ENCODE results near the gene NPR1. TPM values are rescaled to one million over a fixed set of nuclear protein-coding genes. Genes with fewer than 3 reads are reported as not detected.
"Not testable (repeated sequence)": the region's sequence is repeated elsewhere in the genome, so short reads cannot be mapped to it uniquely, and the experiment has no call there.

Gene NPR1
- total RNA-seq, 1 donor from 2014 or later, result 0.19 TPM

DNA sequence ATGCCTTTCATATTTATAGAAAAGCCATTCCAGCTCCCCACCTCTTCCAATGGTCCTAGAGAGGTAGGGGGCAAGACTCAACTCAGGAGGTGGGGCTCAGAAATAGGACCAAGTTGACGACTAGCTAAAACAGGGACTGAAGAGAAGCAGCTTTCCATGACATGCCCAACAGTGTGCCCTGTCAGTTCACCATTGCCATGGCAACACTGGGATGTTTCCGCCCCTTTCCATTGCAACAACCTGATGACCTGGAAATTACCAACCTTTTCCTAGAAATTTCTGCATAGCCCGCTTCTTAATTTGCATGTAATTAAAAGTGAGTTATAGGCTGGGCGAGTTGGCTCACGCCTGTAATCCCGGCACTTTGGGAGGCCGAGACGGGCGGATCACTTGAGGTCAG lies 27.0 kb downstream of the NPR1 start:
- Histone ChIP-seq H2AFZ (replicated peaks) (no peak overlapping the region), H3K4me1 (no peaks in the 10 kb centered on the region), H3K9ac (no peak overlapping the region), H3K4me3 (no peak overlapping the region), H3K27me3 (no peaks in the 10 kb centered on the region), H3K9me3 (ENCODE audit: low read depth) (no peaks in the 10 kb centered on the region), H3K79me2 (ENCODE audit: low read depth) (no peaks in the 10 kb centered on the region), H3K27ac (no peak overlapping the region), H4K20me1 (ENCODE audit: low read depth) (no peaks in the 10 kb centered on the region), H3F3A (ENCODE audit: low read depth) (peaks cover 3% of the 10 kb centered on the region), H3K4me2 (no peak overlapping the region), H3K36me3 (no peaks in the 10 kb centered on the region)
- Mint-ChIP-seq H3K9me3 (no peaks in the 10 kb centered on the region), H3K27me3 (ENCODE audit: insufficient read depth, low read depth) (no peaks in the 10 kb centered on the region), H3K27ac (no peak overlapping the region), H3K4me3 (no peak overlapping the region), H3K36me3 (no peaks in the 10 kb centered on the region), H3K4me1 (no peaks in the 10 kb centered on the region)
- no peak for TF ChIP-seq EZH2phosphoT487 (IDR thresholded peaks at IDR 0.05)
- no peak for TF ChIP-seq CTCF (IDR thresholded peaks at IDR 0.05)
- TF ChIP-seq EZH2 (IDR thresholded peaks at IDR 0.05), result no peak
- DNase-seq (ENCODE audit: low spot score), result no peak

GRCh38 chr1:153711026-153711425 lies 32.5 kb downstream of the NPR1 start:
- Mint-ChIP-seq H3K27ac (no peak overlapping the region), H3K27me3 (ENCODE audit: insufficient read depth, low read depth) (peaks cover 3% of the 10 kb centered on the region), H3K4me1 (no peaks in the 10 kb centered on the region), H3K4me3 (no peak overlapping the region), H3K36me3 (no peaks in the 10 kb centered on the region), H3K9me3 (no peaks in the 10 kb centered on the region)
- no peaks in the 10 kb centered on the region for H3K27me3 ChIP-seq
- peaks cover 5% of the 10 kb centered on the region for H3F3A ChIP-seq (ENCODE audit: low read depth)
- no peaks in the 10 kb centered on the region for H4K20me1 ChIP-seq (ENCODE audit: low read depth)
- H3K36me3 ChIP-seq, result no peaks in the 10 kb centered on the region
- no peaks in the 10 kb centered on the region for H3K4me1 ChIP-seq
- no peak overlapping the region for H3K4me2 ChIP-seq
- peak overlapping the region; percentile 57 for H2AFZ ChIP-seq (replicated peaks)
- TF ChIP-seq EZH2phosphoT487 (IDR thresholded peaks at IDR 0.05), result no peak
- no peak for TF ChIP-seq EZH2 (IDR thresholded peaks at IDR 0.05)
- no peak for TF ChIP-seq CTCF (IDR thresholded peaks at IDR 0.05)
- no peak overlapping the region for H3K27ac ChIP-seq
- no peak overlapping the region for H3K4me3 ChIP-seq
- no peak overlapping the region for H3K9ac ChIP-seq
- H3K9me3 ChIP-seq (ENCODE audit: low read depth), result no peaks in the 10 kb centered on the region
- no peak for DNase-seq (ENCODE audit: low spot score)
- no peaks in the 10 kb centered on the region for H3K79me2 ChIP-seq (ENCODE audit: low read depth)

DNA sequence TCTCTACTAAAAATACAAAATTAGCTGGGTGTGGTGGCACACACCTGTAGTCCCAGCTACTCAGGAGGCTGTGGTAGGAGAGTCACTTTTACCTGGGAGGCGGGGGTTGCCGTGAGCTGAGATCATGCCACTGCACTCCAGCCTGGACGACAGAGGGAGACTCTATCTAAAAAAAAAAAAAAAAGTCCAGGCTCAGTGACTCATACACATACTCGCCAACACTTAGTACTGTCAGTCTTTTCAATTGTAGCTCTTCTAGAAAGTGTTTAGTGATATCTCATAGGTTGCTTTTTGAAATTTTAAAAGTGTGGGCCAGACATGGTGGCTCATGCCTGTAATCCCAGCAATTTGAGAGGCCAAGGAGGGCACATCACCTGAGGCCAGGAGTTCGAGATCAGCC lies 37.7 kb downstream of the NPR1 start:
- H3K9me3 Mint-ChIP-seq; H3K4me3 ChIP-seq; H3K79me2 ChIP-seq (ENCODE audit: low read depth); H3K9ac ChIP-seq; H3K27me3 Mint-ChIP-seq (ENCODE audit: insufficient read depth, low read depth); H3K36me3 Mint-ChIP-seq; H3K27ac ChIP-seq; H3K4me2 ChIP-seq; H3K27ac Mint-ChIP-seq; H3K36me3 ChIP-seq; H3K4me3 Mint-ChIP-seq; H3K27me3 ChIP-seq; H3K4me1 Mint-ChIP-seq; DNase-seq (ENCODE audit: low spot score); H3F3A ChIP-seq (ENCODE audit: low read depth); H3K4me1 ChIP-seq; H3K9me3 ChIP-seq (ENCODE audit: low read depth); H4K20me1 ChIP-seq (ENCODE audit: low read depth); H2AFZ ChIP-seq (replicated peaks): not testable (repeated sequence)

DNA sequence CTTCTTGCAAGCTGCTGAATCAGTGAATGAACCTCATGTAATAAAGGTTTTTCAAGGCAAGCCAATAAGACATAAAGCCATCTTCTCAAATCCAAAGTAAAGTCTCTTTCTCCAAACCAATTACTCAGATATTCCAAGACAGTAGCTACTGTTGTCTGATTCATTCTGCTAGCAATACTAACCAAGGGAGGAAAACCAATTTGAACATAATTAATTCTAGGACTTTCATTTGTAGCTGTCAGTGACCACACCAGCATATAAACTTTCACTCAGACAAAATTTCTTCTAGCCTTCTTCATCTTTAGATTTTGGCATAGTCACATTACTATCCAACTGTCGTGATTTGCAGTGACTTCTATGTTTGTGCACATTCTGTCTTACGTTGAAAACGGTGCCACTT lies 38.8 kb downstream of the NPR1 start:
- Histone ChIP-seq H4K20me1 (ENCODE audit: low read depth) (no peaks in the 10 kb centered on the region), H3K4me1 (no peaks in the 10 kb centered on the region), H3K79me2 (ENCODE audit: low read depth) (no peaks in the 10 kb centered on the region), H2AFZ (replicated peaks) (no peak overlapping the region), H3K36me3 (no peaks in the 10 kb centered on the region), H3K9ac (no peak overlapping the region), H3K4me3 (no peak overlapping the region), H3K9me3 (ENCODE audit: low read depth) (no peaks in the 10 kb centered on the region), H3K27me3 (no peaks in the 10 kb centered on the region), H3F3A (ENCODE audit: low read depth) (no peaks in the 10 kb centered on the region), H3K4me2 (no peak overlapping the region), H3K27ac (no peak overlapping the region)
- Mint-ChIP-seq H3K4me1 (no peaks in the 10 kb centered on the region), H3K36me3 (no peaks in the 10 kb centered on the region), H3K4me3 (no peak overlapping the region), H3K27me3 (ENCODE audit: insufficient read depth, low read depth) (peaks cover 3% of the 10 kb centered on the region), H3K27ac (no peak overlapping the region), H3K9me3 (no peaks in the 10 kb centered on the region)
- no peak for TF ChIP-seq CTCF (IDR thresholded peaks at IDR 0.05)
- TF ChIP-seq EZH2phosphoT487 (IDR thresholded peaks at IDR 0.05), result no peak
- no peak for TF ChIP-seq EZH2 (IDR thresholded peaks at IDR 0.05)
- no peak for DNase-seq (ENCODE audit: low spot score)
